NK-92 (cell line): ENCODE measurements around the gene DPH6.
"Not testable (repeated sequence)": the region's sequence is repeated elsewhere in the genome, so short reads cannot be mapped to it uniquely, and the experiment has no call there.

Experiments
- DNase-seq: peaks from one replicate; lab custom pipeline; 2025; ENCODE audit not compliant: unreplicated experiment; lab: John Stamatoyannopoulos, UW

The DPH6 gene

DNA sequence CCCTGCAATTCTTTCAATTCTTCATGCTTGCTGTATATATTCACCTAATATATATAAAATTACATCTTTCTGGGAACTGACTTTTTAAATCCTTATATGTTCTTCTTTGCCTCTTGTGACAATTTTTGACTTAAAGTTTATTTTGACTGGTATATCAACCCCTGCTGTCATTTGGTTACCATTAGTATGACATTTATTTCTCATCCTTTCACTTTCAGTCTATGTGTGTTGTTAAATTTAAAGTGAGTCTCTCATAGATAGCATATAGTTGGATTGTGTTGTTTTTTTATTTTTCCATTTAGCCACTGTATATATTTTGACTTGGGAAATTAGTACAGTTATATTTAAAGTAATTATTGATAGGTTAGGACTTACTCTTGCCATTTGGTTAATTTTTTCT is 194.9 kb downstream of the DPH6 start:
- DNase-seq = no peak

DNA sequence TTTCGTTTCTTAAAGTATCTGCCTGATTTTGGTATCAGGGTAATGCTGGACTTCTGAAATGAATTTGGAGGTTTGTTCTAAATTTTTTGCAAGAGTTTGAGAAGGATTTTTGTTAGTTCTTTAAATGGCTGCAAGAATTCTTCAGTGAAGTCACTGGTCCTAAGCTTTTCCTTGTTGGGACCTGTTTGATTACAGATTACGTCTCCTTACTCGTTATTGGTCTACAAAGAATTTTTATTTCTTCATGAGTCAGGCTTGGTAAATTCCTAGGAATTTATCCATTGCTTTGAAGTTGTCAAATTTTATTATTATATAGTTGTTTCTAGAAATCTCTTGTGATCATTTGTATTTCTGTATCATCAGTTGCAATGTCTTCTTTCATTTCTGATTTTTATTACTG is 196.0 kb downstream of the DPH6 start:
- no peak for DNase-seq

DNA sequence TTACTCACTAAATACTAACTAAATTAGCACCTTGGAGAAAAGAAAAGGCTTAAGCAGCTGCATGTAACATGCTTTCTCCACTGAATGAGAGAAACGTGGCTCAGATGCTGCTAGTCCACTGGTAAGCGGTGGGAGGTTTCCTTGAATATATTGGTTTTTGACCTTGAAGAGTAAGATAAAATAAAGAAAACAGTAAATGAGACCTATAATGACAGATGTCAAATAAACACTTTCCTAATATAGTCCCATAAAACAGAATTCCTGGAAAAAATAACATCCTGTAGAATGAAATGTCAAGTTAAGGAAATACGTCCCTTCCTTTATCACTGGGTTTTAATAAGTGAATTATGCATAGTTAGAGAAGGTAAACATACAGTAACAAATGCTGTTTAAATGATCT is 215.0 kb downstream of the DPH6 start:
- no peak for DNase-seq

DNA sequence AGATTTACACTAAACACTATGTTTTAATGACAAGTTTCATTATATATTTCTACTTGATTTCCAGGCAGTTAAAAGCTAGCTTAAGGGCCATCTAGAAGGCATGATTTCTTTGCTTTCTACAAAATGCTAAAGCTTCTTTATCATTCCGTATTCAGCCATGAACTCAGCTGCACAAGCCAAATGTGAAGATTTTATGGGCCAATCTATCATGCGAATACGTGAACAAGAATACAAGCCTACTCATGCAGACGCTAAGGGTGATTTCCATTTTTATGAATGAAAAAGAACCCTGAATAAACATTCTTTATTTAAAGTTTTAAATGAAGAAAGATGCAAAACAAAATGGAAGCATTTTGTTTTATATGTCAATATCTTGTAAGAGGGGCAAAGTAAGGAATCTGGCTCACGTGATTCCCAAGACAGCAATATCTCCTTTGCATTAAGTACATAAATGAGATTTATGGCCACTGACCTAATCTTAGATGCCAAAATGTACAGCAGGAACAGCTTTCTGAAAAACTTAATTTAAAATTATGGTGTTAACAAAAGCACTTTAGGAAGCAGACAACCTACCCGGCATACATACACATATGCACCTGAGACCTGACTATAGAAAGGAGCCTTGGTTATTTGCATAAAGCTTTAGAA is 215.8 kb downstream of the DPH6 start:
- no peak for DNase-seq

- no peak for DNase-seq
Observed at GRCh38 chr15:35329521-35329961, 216.4 kb downstream of the DPH6 start.

DNA sequence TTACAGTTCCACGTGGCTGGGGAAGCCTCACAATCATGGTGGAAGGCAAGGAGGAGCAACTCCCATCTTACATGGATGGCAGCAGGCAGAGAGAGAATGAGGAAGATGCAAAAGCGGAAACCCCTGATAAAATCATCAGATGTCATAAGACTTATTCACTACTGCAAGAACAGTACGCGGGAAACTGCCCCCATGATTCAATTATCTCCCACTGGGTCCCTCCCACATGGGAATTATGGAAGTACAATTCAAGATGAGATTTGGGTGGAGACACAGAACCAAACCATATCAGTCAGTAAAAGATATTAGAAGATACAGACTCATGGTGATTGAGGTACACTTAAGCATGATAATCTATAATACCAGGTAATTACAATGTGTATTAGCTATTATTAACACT is 217.1 kb downstream of the DPH6 start:
- not testable (repeated sequence) for DNase-seq

DNA sequence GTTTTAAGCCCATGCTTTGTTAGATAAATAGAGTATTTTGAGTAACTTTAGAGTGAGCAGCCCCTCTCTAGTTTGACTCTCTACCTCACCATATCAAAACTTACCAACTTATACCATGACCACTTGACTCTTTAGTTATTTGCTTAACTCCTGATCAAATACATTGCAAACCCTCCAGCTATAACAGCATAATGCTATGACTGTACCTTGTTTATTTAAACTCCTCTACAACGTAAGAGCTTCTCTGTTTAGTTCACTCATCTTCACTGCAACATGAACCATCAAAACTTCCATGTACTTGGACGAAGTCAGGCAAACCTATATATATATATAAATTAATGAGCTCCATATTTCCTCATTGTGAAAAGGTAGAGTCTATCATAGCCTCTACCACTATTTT is 218.2 kb downstream of the DPH6 start:
- no peak for DNase-seq

DNA sequence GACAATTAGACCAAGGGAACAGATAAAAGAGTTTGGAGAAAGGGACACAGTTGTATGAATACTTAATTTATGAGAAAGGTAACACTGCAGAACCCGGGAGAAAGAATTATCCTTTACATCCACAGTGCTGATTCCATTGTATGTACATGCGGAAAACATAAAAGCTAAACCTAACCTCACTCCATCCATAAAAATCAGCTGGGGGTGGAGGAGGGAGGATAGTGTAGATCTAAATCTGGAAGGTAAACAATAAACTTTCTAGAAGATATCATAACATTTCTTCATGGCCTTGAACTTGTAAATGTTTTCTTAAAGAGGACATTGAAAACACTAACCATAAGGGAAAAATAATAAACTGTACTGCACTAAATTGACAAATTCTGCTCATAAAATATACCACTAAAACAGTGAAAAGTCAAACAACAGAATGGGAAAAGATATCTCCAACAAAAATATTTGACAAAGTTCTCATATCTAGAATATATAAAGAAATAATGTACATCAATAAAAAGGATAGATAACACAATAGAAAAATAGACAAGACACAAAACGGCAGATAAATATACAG is 220.5 kb downstream of the DPH6 start:
- no peak for DNase-seq

DNA sequence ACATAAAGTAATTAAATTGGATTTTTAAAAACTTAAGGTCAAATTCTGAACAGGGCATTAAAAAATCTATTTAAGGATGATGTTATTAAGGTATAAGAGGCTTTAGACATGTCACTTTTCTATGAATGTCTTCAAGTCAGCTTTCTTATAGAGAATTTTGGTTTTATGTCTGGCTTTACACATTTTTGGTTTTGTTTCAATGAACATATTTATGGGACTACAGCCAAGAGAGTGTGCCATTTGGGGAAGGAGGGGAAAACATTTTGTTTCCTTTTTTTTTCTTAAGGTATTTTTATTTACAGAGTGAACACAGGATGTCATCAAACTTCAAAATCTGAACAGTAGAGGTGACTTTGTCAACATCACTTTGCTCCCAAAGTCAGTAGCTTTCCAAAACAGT is 222.8 kb downstream of the DPH6 start:
- no peak for DNase-seq

DNA sequence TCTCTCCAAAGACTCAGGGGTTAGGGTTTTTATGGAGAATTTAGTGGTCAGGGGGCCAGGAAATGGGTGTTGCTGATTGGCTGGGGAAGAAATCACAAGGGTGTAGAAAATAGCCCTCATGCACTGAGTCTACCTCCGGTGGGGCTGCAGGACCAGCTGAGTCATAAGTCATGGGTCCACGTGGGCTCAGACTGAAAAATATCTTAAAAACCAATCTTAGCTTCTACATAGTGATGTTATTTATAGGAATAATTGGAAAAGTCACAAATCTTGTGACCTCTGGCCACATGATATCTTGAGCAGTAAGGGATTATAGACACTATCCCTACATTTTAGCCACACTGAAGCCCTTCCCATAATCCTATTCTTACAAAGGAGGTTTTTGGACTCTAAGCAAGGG is 224.0 kb downstream of the DPH6 start:
- DNase-seq = no peak

- DNase-seq = no peak
Observed at GRCh38 chr15:35320911-35321310, 225.1 kb downstream of the DPH6 start.
